MM.1S (cell line): ENCODE data around the gene RPL18.

Experiments
- DNase-seq: peaks from one replicate; pipeline ENCODE4 v3.0.0-alpha.2; 2015
- H2AFZ ChIP-seq: fragments of 300-600 bp; sonication (generic); 2 replicates; pipeline ENCODE4 v1.6.0; 2016; ENCODE audit warnings: antibody characterized with exemption, low read length
- H3F3A ChIP-seq: fragments of 300-600 bp; sonication (generic); 2 replicates; pipeline ENCODE4 v1.6.1; 2016; ENCODE audit warnings: mild to moderate bottlenecking, antibody characterized with exemption, low read length, moderate library complexity, mixed read lengths; ENCODE audit not compliant: insufficient read depth
- H3K27ac ChIP-seq: fragments of 300-600 bp; sonication (generic); 2 replicates; pipeline ENCODE4 v1.5.1; 2016; ENCODE audit warnings: mild to moderate bottlenecking, low read length
- H3K27me3 ChIP-seq: fragments of 300-600 bp; sonication (generic); replicated peaks from 2 replicates; pipeline ENCODE4 v1.6.0; 2016; ENCODE audit warnings: low read length; ENCODE audit not compliant: insufficient read depth
- H3K36me3 ChIP-seq: fragments of 300-600 bp; sonication (generic); replicated peaks from 2 replicates; pipeline ENCODE4 v1.6.1; 2016; ENCODE audit warnings: mild to moderate bottlenecking, low read length, mixed read lengths; ENCODE audit not compliant: insufficient read depth
- H3K4me1 ChIP-seq: fragments of 300-600 bp; sonication (generic); 2 replicates; pipeline ENCODE4 v1.6.1; 2016; ENCODE audit warnings: low read length, mixed read lengths
- H3K4me2 ChIP-seq: fragments of 300-600 bp; sonication (generic); 2 replicates; pipeline ENCODE4 v1.6.0; 2016; ENCODE audit warnings: low read depth, low read length
- H3K4me3 ChIP-seq: fragments of 300-600 bp; sonication (generic); 2 replicates; pipeline ENCODE4 v1.5.1; 2016; ENCODE audit warnings: low read length, mixed read lengths
- H3K79me2 ChIP-seq: fragments of 300-600 bp; sonication (generic); 2 replicates; pipeline ENCODE4 v1.6.1; 2016; ENCODE audit warnings: mixed run types, low read length, mixed read lengths
- H3K9ac ChIP-seq: fragments of 300-600 bp; sonication (generic); 2 replicates; pipeline ENCODE4 v1.6.1; 2016; ENCODE audit warnings: low read length, mixed read lengths
- H3K9me2 ChIP-seq: fragments of 300-600 bp; sonication (generic); replicated peaks from 2 replicates; pipeline ENCODE4 v1.6.1; 2016; ENCODE audit warnings: mild to moderate bottlenecking, low read length, mixed read lengths; ENCODE audit not compliant: insufficient read depth
- H3K9me3 ChIP-seq: fragments of 300-600 bp; sonication (generic); replicated peaks from 2 replicates; pipeline ENCODE4 v1.6.1; 2016; ENCODE audit warnings: mild to moderate bottlenecking, low read length, mixed read lengths; ENCODE audit not compliant: insufficient read depth
- H4K20me1 ChIP-seq: fragments of 300-600 bp; sonication (generic); 2 replicates; pipeline ENCODE4 v1.6.1; 2016; ENCODE audit warnings: mild to moderate bottlenecking, low read length, moderate library complexity, mixed read lengths; ENCODE audit not compliant: insufficient read depth
- EZH2 ChIP-seq: fragments of 300-600 bp; sonication (generic); optimal IDR thresholded peaks from 2 replicates; pipeline ENCODE3; 2017; ENCODE audit warnings: low read depth, mild to moderate bottlenecking, antibody characterized with exemption, low read length, mixed read lengths
- EZH2phosphoT487 ChIP-seq: fragments of 300-600 bp; sonication (generic); IDR thresholded peaks from 2 replicates; pipeline ENCODE4 v1.6.1; 2018; ENCODE audit warnings: antibody characterized with exemption, low read length
- TF ChIP-seq, protein P1 (sequence below): fragments of 300-600 bp; sonication (generic); IDR thresholded peaks from 2 replicates; pipeline ENCODE4 v1.5.1; 2016; ENCODE audit warnings: antibody characterized with exemption, low read length, mixed read lengths

RPL18 gene

DNA sequence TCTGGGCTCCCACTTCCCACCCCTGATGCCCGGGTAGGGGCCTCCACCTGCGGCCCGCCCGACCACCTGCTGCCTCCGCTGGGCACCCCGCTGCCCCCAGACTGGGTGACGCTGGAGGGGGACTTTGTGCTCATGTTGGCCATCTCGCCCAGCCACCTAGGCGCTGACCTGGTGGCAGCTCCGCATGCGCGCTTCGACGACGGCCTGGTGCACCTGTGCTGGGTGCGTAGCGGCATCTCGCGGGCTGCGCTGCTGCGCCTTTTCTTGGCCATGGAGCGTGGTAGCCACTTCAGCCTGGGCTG, 10.3 kb upstream of the RPL18 start:
- peaks cover 13% of the 10 kb centered on the region for H3K79me2 ChIP-seq

DNA sequence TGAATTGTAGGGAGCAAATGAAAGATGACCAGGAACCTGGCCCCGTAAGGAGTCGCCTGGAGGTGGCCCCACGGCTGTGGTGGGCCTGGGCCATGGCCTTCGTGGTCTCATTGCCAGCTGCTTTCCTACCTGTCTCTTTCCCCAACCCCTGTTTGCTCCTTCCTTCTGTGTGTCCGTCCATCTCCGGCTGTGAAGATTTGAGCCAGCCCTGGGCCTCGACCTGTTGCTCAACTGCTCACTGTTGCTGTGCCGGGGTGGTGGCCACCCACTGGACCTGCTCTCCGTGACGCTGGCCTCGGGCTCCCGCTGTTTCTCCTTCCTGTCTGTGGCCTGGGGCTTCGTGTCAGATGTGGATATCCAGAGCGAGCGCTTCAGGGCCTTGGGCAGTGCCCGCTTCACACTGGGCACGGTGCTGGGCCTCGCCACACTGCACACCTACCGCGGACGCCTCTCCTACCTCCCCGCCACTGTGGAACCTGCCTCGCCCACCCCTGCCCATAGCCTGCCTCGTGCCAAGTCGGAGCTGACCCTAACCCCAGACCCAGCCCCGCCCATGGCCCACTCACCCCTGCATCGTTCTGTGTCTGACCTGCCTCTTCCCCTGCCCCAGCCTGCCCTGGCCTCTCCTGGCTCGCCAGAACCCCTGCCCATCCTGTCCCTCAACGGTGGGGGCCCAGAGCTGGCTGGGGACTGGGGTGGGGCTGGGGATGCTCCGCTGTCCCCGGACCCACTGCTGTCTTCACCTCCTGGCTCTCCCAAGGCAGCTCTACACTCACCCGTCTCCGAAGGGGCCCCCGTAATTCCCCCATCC, 9.7 kb upstream of the RPL18 start:
- TF ChIP-seq EZH2 (no peak), EZH2phosphoT487 (no peak)
- TF ChIP-seq, protein P1, sequence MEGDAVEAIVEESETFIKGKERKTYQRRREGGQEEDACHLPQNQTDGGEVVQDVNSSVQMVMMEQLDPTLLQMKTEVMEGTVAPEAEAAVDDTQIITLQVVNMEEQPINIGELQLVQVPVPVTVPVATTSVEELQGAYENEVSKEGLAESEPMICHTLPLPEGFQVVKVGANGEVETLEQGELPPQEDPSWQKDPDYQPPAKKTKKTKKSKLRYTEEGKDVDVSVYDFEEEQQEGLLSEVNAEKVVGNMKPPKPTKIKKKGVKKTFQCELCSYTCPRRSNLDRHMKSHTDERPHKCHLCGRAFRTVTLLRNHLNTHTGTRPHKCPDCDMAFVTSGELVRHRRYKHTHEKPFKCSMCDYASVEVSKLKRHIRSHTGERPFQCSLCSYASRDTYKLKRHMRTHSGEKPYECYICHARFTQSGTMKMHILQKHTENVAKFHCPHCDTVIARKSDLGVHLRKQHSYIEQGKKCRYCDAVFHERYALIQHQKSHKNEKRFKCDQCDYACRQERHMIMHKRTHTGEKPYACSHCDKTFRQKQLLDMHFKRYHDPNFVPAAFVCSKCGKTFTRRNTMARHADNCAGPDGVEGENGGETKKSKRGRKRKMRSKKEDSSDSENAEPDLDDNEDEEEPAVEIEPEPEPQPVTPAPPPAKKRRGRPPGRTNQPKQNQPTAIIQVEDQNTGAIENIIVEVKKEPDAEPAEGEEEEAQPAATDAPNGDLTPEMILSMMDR: no peak
- H3K36me3 ChIP-seq: no peaks in the 10 kb centered on the region

More for the DNA sequence above, 10.3 kb upstream of the RPL18 start:
- H4K20me1 ChIP-seq: no peaks in the 10 kb centered on the region
- no peak overlapping the region for H3K9ac ChIP-seq
- DNase-seq: no peak
- no peaks in the 10 kb centered on the region for H3K9me2 ChIP-seq
- H3K27me3 ChIP-seq: no peaks in the 10 kb centered on the region
- H3K4me3 ChIP-seq: no peak overlapping the region
- no peaks in the 10 kb centered on the region for H3K36me3 ChIP-seq
- peaks cover 19% of the 10 kb centered on the region for H3K4me1 ChIP-seq
- H2AFZ ChIP-seq: no peak overlapping the region
- H3K27ac ChIP-seq: no peak overlapping the region
- peaks cover 18% of the 10 kb centered on the region; the same call in 1 of the 2 replicates for H3F3A ChIP-seq
- TF ChIP-seq EZH2: no peak
- TF ChIP-seq EZH2phosphoT487: no peak
- TF ChIP-seq, protein P1: no peak
- H3K4me2 ChIP-seq: no peak overlapping the region
- no peaks in the 10 kb centered on the region for H3K9me3 ChIP-seq

DNA sequence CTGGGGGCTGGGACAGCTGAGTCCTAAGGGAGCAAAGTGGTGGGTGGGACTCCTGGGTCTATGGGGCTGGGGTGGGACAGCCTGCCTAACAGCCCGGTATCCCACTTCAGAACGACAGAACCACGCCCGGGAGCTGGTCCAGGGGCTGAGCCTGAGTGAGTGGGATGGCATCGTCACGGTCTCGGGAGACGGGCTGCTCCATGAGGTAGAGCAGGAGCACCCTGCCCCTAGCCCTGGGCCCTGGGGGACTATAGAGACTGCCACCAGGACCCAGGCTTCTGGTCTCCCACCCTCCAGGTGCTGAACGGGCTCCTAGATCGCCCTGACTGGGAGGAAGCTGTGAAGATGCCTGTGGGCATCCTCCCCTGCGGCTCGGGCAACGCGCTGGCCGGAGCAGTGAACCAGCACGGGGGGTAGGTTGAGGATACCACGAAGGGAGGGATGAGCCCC, 8.9 kb upstream of the RPL18 start:
- Histone ChIP-seq H3K4me2 (no peak overlapping the region), H2AFZ (no peak overlapping the region), H3K36me3 (no peaks in the 10 kb centered on the region), H3K4me1 (peaks cover 12% of the 10 kb centered on the region), H3K27me3 (no peaks in the 10 kb centered on the region), H3F3A (peaks cover 13% of the 10 kb centered on the region; the same call in 1 of the 2 replicates), H3K27ac (no peak overlapping the region), H4K20me1 (no peaks in the 10 kb centered on the region), H3K9me2 (no peaks in the 10 kb centered on the region), H3K9me3 (no peaks in the 10 kb centered on the region), H3K4me3 (no peak overlapping the region), H3K9ac (no peak overlapping the region), H3K79me2 (peaks cover 14% of the 10 kb centered on the region)
- no peak for TF ChIP-seq EZH2
- TF ChIP-seq, protein P1: no peak
- no peak for TF ChIP-seq EZH2phosphoT487
- DNase-seq: no peak

More for the DNA sequence above, 9.7 kb upstream of the RPL18 start:
- Histone ChIP-seq H2AFZ (no peak overlapping the region), H3K9me2 (no peaks in the 10 kb centered on the region), H3K4me2 (no peak overlapping the region), H3K27me3 (no peaks in the 10 kb centered on the region), H3K27ac (no peak overlapping the region), H3K4me3 (no peak overlapping the region), H3K9me3 (no peaks in the 10 kb centered on the region), H3K79me2 (peaks cover 14% of the 10 kb centered on the region), H4K20me1 (no peaks in the 10 kb centered on the region), H3K9ac (no peak overlapping the region), H3F3A (peaks cover 17% of the 10 kb centered on the region; the same call in 1 of the 2 replicates), H3K4me1 (peaks cover 15% of the 10 kb centered on the region)
- DNase-seq: no peak
